ENCODE data around the gene SAP30BP.
A peak's percentile ranks its signal among the peaks of the same experiment; 100 is the strongest.

DNA sequence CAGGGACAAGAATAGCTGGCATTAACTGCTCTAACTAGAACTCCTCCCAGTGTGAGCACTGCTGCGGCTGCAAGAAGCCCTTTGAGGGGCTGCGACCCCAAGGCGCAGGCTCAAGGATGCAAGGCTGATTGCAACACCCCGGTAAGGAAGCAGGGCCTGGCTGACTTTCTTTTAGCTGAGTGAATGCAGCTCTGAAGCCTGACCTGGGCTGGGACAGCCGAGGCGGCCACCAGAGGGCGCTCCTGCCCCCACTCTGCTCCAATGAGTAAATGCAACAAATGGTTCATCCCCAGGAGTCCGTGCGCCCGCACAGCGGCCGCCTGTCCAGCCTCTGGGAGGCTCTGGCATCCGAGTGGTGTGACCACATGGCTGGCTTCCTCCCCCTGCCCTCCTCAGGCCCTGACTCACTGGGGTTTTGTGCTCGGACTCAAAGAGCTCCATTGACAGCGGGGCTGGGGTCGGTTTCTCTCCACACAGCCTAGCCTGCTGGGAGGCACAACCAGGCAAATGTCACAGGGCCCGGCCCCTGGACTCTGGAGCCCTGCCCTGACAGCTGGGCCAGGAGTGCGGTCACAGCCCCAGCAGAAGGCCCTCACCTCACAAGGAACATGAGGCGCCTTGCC, 34.2 kb upstream of the SAP30BP start, which contains the start of gene SMIM5:
- TF ChIP-seq, protein P1, sequence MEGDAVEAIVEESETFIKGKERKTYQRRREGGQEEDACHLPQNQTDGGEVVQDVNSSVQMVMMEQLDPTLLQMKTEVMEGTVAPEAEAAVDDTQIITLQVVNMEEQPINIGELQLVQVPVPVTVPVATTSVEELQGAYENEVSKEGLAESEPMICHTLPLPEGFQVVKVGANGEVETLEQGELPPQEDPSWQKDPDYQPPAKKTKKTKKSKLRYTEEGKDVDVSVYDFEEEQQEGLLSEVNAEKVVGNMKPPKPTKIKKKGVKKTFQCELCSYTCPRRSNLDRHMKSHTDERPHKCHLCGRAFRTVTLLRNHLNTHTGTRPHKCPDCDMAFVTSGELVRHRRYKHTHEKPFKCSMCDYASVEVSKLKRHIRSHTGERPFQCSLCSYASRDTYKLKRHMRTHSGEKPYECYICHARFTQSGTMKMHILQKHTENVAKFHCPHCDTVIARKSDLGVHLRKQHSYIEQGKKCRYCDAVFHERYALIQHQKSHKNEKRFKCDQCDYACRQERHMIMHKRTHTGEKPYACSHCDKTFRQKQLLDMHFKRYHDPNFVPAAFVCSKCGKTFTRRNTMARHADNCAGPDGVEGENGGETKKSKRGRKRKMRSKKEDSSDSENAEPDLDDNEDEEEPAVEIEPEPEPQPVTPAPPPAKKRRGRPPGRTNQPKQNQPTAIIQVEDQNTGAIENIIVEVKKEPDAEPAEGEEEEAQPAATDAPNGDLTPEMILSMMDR (IDR thresholded peaks at IDR 0.05; ENCODE audit: low read depth, low read length) = peak; percentile 91
- TF ChIP-seq POLR2A (IDR thresholded peaks at IDR 0.05; ENCODE audit: extremely low read depth, insufficient read length) (no peak), MYC (IDR thresholded peaks at IDR 0.05; ENCODE audit: low read depth, low read length) (peak; percentile 49)
- TF ChIP-seq, protein P2, sequence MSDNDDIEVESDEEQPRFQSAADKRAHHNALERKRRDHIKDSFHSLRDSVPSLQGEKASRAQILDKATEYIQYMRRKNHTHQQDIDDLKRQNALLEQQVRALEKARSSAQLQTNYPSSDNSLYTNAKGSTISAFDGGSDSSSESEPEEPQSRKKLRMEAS (IDR thresholded peaks at IDR 0.05; ENCODE audit: low read depth, low read length) = peak; percentile 12; the same call in 1 of the 2 replicates

Measured in NB4 (cell line).